GM23338 (cell line): ENCODE results near the gene C1QTNF7. TPM values are rescaled to one million over a fixed set of nuclear protein-coding genes. Genes with fewer than 3 reads are reported as not detected.

ENCODE experiments used
- ATAC-seq: fragments of 200-7000 bp; cut with Tn5 transposase; 3 replicates; pipeline ENCODE4 v1.9.1; 2020
- DNase-seq: peaks from one replicate; pipeline ENCODE4 v3.0.0-alpha.2; 2015; ENCODE audit warnings: low spot score
- H2AFZ ChIP-seq: fragments of 200-600 bp; sonication (generic); 2 replicates; pipeline ENCODE4 v1.8.0; 2016; ENCODE audit warnings: antibody characterized with exemption, mild to moderate bottlenecking, moderate library complexity
- H3F3A ChIP-seq: fragments of 200-600 bp; sonication (generic); replicated peaks from 2 replicates; pipeline ENCODE4 v1.8.0; 2017; ENCODE audit warnings: antibody characterized with exemption, mixed run types, low read depth
- H3K27ac ChIP-seq: fragments of 200-600 bp; sonication (generic); 2 replicates; pipeline ENCODE4 v1.6.1; 2016; ENCODE audit warnings: low read depth
- H3K27me3 ChIP-seq: fragments of 200-600 bp; sonication (generic); 2 replicates; pipeline ENCODE4 v1.8.0; 2016; ENCODE audit warnings: mild to moderate bottlenecking, mixed run types, moderate library complexity; ENCODE audit not compliant: insufficient read depth
- H3K36me3 ChIP-seq: fragments of 200-600 bp; sonication (generic); 2 replicates; pipeline ENCODE4 v1.8.0; 2016; ENCODE audit warnings: mild to moderate bottlenecking; ENCODE audit not compliant: insufficient read depth
- H3K4me1 ChIP-seq: fragments of 200-600 bp; sonication (generic); 2 replicates; pipeline ENCODE4 v1.8.0; 2016; ENCODE audit warnings: mild to moderate bottlenecking, moderate library complexity; ENCODE audit not compliant: insufficient read depth
- H3K4me2 ChIP-seq: fragments of 200-600 bp; sonication (generic); 2 replicates; pipeline ENCODE4 v1.7.1; 2017; ENCODE audit warnings: mixed run types
- H3K4me3 ChIP-seq: fragments of 200-600 bp; sonication (generic); 2 replicates; pipeline ENCODE4 v1.6.1; 2016; ENCODE audit warnings: mixed run types
- H3K79me2 ChIP-seq: fragments of 200-600 bp; sonication (generic); replicated peaks from 2 replicates; pipeline ENCODE4 v1.8.0; 2017; ENCODE audit warnings: mild to moderate bottlenecking; ENCODE audit not compliant: insufficient read depth
- H3K9me2 ChIP-seq: fragments of 200-600 bp; sonication (generic); 2 replicates; pipeline ENCODE4 v1.8.0; 2017; ENCODE audit not compliant: insufficient read depth
- H4K20me1 ChIP-seq: fragments of 200-600 bp; sonication (generic); replicated peaks from 2 replicates; pipeline ENCODE4 v1.8.0; 2017; ENCODE audit warnings: mild to moderate bottlenecking; ENCODE audit not compliant: insufficient read depth
- H3K27ac Mint-ChIP-seq: 2 replicates; pipeline ENCODE4 v1.8.0; 2020; ENCODE audit warnings: inconsistent platforms, mild to moderate bottlenecking, moderate library complexity, mixed read lengths
- H3K27me3 Mint-ChIP-seq: 3 replicates; pipeline ENCODE4 v1.8.0; 2022; ENCODE audit warnings: low read depth, mild to moderate bottlenecking, moderate library complexity, mixed read lengths, inconsistent platforms; ENCODE audit not compliant: insufficient read depth, poor library complexity
- H3K36me3 Mint-ChIP-seq: 3 replicates; pipeline ENCODE4 v1.8.0; 2021; ENCODE audit warnings: low read depth, mild to moderate bottlenecking, inconsistent platforms, moderate library complexity, mixed read lengths
- H3K4me1 Mint-ChIP-seq: 3 replicates; pipeline ENCODE4 v1.8.0; 2020; ENCODE audit warnings: mild to moderate bottlenecking, inconsistent platforms, mixed read lengths
- H3K4me3 Mint-ChIP-seq: 3 replicates; pipeline ENCODE4 v1.8.0; 2021; ENCODE audit warnings: moderate library complexity, mild to moderate bottlenecking, inconsistent platforms, mixed read lengths
- H3K9me3 Mint-ChIP-seq: 3 replicates; pipeline ENCODE4 v1.8.0; 2020; ENCODE audit warnings: moderate library complexity, mild to moderate bottlenecking, inconsistent platforms, mixed read lengths
- EZH2 ChIP-seq: fragments of 200-600 bp; sonication (generic); IDR thresholded peaks from one replicate; pipeline ENCODE4 v1.8.0; 2017; ENCODE audit warnings: antibody characterized with exemption, mild to moderate bottlenecking, low read depth; ENCODE audit not compliant: unreplicated experiment
- EZH2phosphoT487 ChIP-seq: fragments of 200-600 bp; sonication (generic); IDR thresholded peaks from one replicate; pipeline ENCODE4 v1.8.1; 2018; ENCODE audit warnings: antibody characterized with exemption; ENCODE audit not compliant: unreplicated experiment
- POLR2AphosphoS5 ChIP-seq: IDR thresholded peaks from 2 replicates; pipeline ENCODE4 v1.6.1; 2016; ENCODE audit warnings: antibody characterized with exemption, low read depth
- STAT1 ChIP-seq: IDR thresholded peaks from one replicate; pipeline ENCODE4 v1.6.1; 2016; ENCODE audit warnings: antibody characterized with exemption; ENCODE audit not compliant: unreplicated experiment
- ZNF331 ChIP-seq: fragments of 250-450 bp; sonication (Bioruptor Pico); IDR thresholded peaks from 2 replicates; pipeline ENCODE4 v1.5.0; 2020; ENCODE audit warnings: low read depth, mild to moderate bottlenecking, moderate library complexity
- polyA plus RNA-seq: library from polyadenylated mRNA; unstranded; fragments of >200 nt; fragmentation: Nextera tagmentation; extraction: Ambion mirVana; gene quantifications from 2 replicates; pipeline ENCODE4 v1.2.1, GENCODE V29; 2016
- total RNA-seq: library from RNA; depleted of rRNA; stranded (reverse); fragments of >200 nt; shearing (Covaris generic); gene quantifications from 2 replicates; pipeline ENCODE4 v1.2.3, GENCODE V29; 2014
- TF ChIP-seq, protein P1 (sequence below): fragments of 250-450 bp; sonication (Bioruptor Pico); IDR thresholded peaks from 2 replicates; pipeline ENCODE4 v1.5.0; 2020; ENCODE audit warnings: mild to moderate bottlenecking, moderate library complexity
- TF ChIP-seq, protein P2 (sequence below): IDR thresholded peaks from 2 replicates; pipeline ENCODE4 v1.6.1; 2016; ENCODE audit warnings: antibody characterized with exemption

C1QTNF7 gene
- total and polyA plus RNA-seq, 2 experiments from 2014 or later: not detected

DNA sequence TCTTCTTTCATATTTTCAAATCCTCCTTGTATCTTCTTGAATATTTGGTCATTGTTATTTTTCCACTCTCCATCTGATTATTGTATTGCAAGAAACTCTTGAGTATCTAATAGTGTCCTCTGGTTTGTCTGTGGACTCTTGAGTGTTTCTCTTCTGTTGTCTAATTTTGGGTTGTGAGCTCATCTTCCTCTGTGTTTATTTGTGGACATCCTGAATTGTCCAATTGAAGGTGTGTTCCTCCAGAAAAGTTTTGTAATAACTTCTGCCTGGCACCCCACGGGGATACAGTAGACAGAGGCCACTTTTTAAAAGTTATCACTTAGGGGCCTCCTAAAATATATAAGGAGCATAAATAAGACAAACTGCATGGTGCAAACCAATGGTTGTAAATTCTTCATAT lies 38.8 kb downstream of the C1QTNF7 start (continued):
- TF ChIP-seq, protein P1, sequence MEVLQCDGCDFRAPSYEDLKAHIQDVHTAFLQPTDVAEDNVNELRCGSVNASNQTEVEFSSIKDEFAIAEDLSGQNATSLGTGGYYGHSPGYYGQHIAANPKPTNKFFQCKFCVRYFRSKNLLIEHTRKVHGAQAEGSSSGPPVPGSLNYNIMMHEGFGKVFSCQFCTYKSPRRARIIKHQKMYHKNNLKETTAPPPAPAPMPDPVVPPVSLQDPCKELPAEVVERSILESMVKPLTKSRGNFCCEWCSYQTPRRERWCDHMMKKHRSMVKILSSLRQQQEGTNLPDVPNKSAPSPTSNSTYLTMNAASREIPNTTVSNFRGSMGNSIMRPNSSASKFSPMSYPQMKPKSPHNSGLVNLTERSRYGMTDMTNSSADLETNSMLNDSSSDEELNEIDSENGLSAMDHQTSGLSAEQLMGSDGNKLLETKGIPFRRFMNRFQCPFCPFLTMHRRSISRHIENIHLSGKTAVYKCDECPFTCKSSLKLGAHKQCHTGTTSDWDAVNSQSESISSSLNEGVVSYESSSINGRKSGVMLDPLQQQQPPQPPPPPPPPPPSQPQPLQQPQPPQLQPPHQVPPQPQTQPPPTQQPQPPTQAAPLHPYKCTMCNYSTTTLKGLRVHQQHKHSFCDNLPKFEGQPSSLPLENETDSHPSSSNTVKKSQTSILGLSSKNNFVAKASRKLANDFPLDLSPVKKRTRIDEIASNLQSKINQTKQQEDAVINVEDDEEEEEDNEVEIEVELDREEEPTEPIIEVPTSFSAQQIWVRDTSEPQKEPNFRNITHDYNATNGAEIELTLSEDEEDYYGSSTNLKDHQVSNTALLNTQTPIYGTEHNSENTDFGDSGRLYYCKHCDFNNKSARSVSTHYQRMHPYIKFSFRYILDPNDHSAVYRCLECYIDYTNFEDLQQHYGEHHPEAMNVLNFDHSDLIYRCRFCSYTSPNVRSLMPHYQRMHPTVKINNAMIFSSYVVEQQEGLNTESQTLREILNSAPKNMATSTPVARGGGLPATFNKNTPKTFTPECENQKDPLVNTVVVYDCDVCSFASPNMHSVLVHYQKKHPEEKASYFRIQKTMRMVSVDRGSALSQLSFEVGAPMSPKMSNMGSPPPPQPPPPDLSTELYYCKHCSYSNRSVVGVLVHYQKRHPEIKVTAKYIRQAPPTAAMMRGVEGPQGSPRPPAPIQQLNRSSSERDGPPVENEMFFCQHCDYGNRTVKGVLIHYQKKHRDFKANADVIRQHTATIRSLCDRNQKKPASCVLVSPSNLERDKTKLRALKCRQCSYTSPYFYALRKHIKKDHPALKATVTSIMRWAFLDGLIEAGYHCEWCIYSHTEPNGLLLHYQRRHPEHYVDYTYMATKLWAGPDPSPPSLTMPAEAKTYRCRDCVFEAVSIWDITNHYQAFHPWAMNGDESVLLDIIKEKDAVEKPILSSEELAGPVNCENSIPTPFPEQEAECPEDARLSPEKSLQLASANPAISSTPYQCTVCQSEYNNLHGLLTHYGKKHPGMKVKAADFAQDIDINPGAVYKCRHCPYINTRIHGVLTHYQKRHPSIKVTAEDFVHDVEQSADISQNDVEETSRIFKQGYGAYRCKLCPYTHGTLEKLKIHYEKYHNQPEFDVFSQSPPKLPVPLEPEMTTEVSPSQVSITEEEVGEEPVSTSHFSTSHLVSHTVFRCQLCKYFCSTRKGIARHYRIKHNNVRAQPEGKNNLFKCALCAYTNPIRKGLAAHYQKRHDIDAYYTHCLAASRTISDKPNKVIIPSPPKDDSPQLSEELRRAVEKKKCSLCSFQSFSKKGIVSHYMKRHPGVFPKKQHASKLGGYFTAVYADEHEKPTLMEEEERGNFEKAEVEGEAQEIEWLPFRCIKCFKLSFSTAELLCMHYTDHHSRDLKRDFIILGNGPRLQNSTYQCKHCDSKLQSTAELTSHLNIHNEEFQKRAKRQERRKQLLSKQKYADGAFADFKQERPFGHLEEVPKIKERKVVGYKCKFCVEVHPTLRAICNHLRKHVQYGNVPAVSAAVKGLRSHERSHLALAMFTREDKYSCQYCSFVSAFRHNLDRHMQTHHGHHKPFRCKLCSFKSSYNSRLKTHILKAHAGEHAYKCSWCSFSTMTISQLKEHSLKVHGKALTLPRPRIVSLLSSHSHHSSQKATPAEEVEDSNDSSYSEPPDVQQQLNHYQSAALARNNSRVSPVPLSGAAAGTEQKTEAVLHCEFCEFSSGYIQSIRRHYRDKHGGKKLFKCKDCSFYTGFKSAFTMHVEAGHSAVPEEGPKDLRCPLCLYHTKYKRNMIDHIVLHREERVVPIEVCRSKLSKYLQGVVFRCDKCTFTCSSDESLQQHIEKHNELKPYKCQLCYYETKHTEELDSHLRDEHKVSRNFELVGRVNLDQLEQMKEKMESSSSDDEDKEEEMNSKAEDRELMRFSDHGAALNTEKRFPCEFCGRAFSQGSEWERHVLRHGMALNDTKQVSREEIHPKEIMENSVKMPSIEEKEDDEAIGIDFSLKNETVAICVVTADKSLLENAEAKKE (CRISPR knock-in tag): no peak

DNA sequence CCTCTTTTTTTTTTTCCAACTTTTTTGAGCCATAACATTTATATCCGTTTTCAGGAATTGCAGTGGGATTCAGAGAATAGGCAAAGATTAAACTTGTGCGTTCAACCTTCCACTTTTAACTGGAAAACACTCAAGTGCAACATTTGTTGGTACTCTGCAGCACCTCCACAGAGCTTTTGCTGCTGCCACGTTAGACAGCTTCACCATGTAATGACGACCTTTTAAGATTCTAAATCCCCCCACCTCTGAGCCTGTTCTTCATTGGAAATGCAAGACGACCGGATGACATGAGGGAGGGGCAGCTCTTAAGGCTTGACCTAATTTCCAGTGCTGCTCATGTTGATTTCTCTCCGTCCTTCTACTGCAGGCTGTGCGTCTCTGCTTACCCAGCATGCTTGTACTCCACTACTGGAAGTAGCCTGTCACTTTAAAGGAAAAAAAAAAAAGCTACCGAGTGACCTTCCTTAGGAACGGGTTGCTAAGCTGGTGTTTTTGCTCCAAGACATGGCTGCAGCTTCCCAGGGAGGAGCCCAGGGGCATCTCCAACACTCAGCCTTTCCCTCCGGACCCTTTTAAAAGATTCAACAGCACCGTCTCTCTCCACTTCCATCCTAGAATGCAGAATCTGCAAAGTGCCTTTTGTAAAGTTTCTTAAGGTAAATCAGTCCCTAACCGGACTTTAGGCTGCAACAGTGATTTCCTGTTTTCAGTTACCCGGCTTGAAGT lies 41.7 kb downstream of the C1QTNF7 start, which contains the start of gene CC2D2A:
Gene CC2D2A (plus strand): TSS at position 481 of the 726 bp plus-strand sequence. CDS start 6,051 bp downstream, outside the sequence.
- peak within 1 kb of the TSS; percentile 3; the same call in 1 of the 2 replicates for H3K27ac ChIP-seq
- Mint-ChIP-seq H3K36me3 (no peaks in the 10 kb centered on the region), H3K4me3 (peak within 1 kb of the TSS; percentile 79), H3K9me3 (no peaks in the 10 kb centered on the region), H3K4me1 (peaks cover 37% of the 10 kb centered on the region), H3K27me3 (peaks cover 2% of the 10 kb centered on the region), H3K27ac (peak within 1 kb of the TSS; percentile 33; the same call in 1 of the 2 replicates)
- H2AFZ ChIP-seq: peak within 1 kb of the TSS; percentile 95
- TF ChIP-seq ZNF331 (no peak), EZH2 (no peak), STAT1 (no peak), EZH2phosphoT487 (no peak), POLR2AphosphoS5 (no peak)
- TF ChIP-seq, protein P2, sequence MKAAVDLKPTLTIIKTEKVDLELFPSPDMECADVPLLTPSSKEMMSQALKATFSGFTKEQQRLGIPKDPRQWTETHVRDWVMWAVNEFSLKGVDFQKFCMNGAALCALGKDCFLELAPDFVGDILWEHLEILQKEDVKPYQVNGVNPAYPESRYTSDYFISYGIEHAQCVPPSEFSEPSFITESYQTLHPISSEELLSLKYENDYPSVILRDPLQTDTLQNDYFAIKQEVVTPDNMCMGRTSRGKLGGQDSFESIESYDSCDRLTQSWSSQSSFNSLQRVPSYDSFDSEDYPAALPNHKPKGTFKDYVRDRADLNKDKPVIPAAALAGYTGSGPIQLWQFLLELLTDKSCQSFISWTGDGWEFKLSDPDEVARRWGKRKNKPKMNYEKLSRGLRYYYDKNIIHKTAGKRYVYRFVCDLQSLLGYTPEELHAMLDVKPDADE: no peak
- H3K79me2 ChIP-seq: no peaks in the 10 kb centered on the region
- peak; percentile 88 for ATAC-seq
- H3K27me3 ChIP-seq: no peaks in the 10 kb centered on the region
- DNase-seq: peak; percentile 66
- no peaks in the 10 kb centered on the region for H3K36me3 ChIP-seq
- peaks cover 31% of the 10 kb centered on the region for H3K4me1 ChIP-seq
- no peaks in the 10 kb centered on the region for H3F3A ChIP-seq
- no peaks in the 10 kb centered on the region for H4K20me1 ChIP-seq
- H3K4me3 ChIP-seq: peak within 1 kb of the TSS; percentile 46
- H3K9me2 ChIP-seq: no peaks in the 10 kb centered on the region
- peak within 1 kb of the TSS; percentile 73 for H3K4me2 ChIP-seq
